ENCODE results near the gene PTPN3. TPM values are rescaled to one million over a fixed set of nuclear protein-coding genes. Genes with fewer than 3 reads are reported as not detected.

The PTPN3 gene
- total and polyA plus RNA-seq, 2 donors from 2014 or later: 33.7 to 40.6 TPM

- DNase-seq (peak in 1 of 5 donors; percentile 29), FAIRE-seq (no peak)
- no peak for TF ChIP-seq CTCF (IDR thresholded peaks at IDR 0.05; ENCODE audit: borderline replicate concordance, extremely low read depth, insufficient read depth)
- H3K4me3 ChIP-seq (ENCODE audit: low read length in 3 of 3): no peak overlapping the region
- H3K36me3 ChIP-seq (ENCODE audit: control insufficient read depth in 2 of 3, insufficient read depth in 3 of 3, low read length in 3 of 3): no peaks in the 10 kb centered on the region
- H3K27me3 ChIP-seq (ENCODE audit: control insufficient read depth, insufficient read depth, low read length): no peaks in the 10 kb centered on the region
- intact Hi-C loops (cut with DNase I): no loop called here
- H3K4me1 ChIP-seq (ENCODE audit: control insufficient read depth in 2 of 3, insufficient read depth in 2 of 3, low read depth in 1 of 3, low read length in 3 of 3): peaks cover 0 to 4% (median 0%) of the 10 kb centered on the region in 3 donors
- H3K9me3 ChIP-seq (ENCODE audit: control insufficient read depth in 2 of 3, insufficient read depth in 1 of 3, low read length in 3 of 3): no peaks in the 10 kb centered on the region
- H3K9ac ChIP-seq (ENCODE audit: low read length in 3 of 3): no peak overlapping the region
- no peak overlapping the region for H3K27ac ChIP-seq (ENCODE audit: low read depth in 2 of 2, low read length in 2 of 2)
Observed at GRCh38 chr9:109538346-109538745, 40.2 kb upstream of the PTPN3 start.

- no peak overlapping the region for H3K9ac ChIP-seq (ENCODE audit: low read length in 3 of 3)
Observed at GRCh38 chr9:109537288-109537687, 39.2 kb upstream of the PTPN3 start.

GRCh38 chr9:109536859-109537258 is 38.8 kb upstream of the PTPN3 start:
- no peak overlapping the region for H3K27ac ChIP-seq (ENCODE audit: low read depth in 2 of 2, low read length in 2 of 2)
- no peak for FAIRE-seq
- DNase-seq: no peak
- intact Hi-C loops (cut with DNase I): no loop called here
- H3K9ac ChIP-seq (ENCODE audit: low read length in 3 of 3): no peak overlapping the region
- no peaks in the 10 kb centered on the region for H3K9me3 ChIP-seq (ENCODE audit: control insufficient read depth in 2 of 3, insufficient read depth in 1 of 3, low read length in 3 of 3)
- peaks cover 0 to 4% (median 0%) of the 10 kb centered on the region in 3 donors for H3K4me1 ChIP-seq (ENCODE audit: control insufficient read depth in 2 of 3, insufficient read depth in 2 of 3, low read depth in 1 of 3, low read length in 3 of 3)
- no peak overlapping the region for H3K4me3 ChIP-seq (ENCODE audit: low read length in 3 of 3)
- H3K36me3 ChIP-seq (ENCODE audit: control insufficient read depth in 2 of 3, insufficient read depth in 3 of 3, low read length in 3 of 3): no peaks in the 10 kb centered on the region
- TF ChIP-seq CTCF (IDR thresholded peaks at IDR 0.05; ENCODE audit: borderline replicate concordance, extremely low read depth, insufficient read depth): no peak
- H3K27me3 ChIP-seq (ENCODE audit: control insufficient read depth, insufficient read depth, low read length): no peaks in the 10 kb centered on the region

More at GRCh38 chr9:109537288-109537687, 39.2 kb upstream of the PTPN3 start:
- H3K9me3 ChIP-seq (ENCODE audit: control insufficient read depth in 2 of 3, insufficient read depth in 1 of 3, low read length in 3 of 3): no peaks in the 10 kb centered on the region
- peaks cover 0 to 4% (median 0%) of the 10 kb centered on the region in 3 donors for H3K4me1 ChIP-seq (ENCODE audit: control insufficient read depth in 2 of 3, insufficient read depth in 2 of 3, low read depth in 1 of 3, low read length in 3 of 3)
- FAIRE-seq: no peak
- no peak overlapping the region for H3K4me3 ChIP-seq (ENCODE audit: low read length in 3 of 3)
- intact Hi-C loops (cut with DNase I): no loop called here
- TF ChIP-seq CTCF (IDR thresholded peaks at IDR 0.05; ENCODE audit: borderline replicate concordance, extremely low read depth, insufficient read depth): no peak
- DNase-seq: no peak
- no peak overlapping the region for H3K27ac ChIP-seq (ENCODE audit: low read depth in 2 of 2, low read length in 2 of 2)
- no peaks in the 10 kb centered on the region for H3K27me3 ChIP-seq (ENCODE audit: control insufficient read depth, insufficient read depth, low read length)
- no peaks in the 10 kb centered on the region for H3K36me3 ChIP-seq (ENCODE audit: control insufficient read depth in 2 of 3, insufficient read depth in 3 of 3, low read length in 3 of 3)

GRCh38 chr9:109535365-109535764 is 37.3 kb upstream of the PTPN3 start:
- H3K4me1 ChIP-seq (ENCODE audit: control insufficient read depth in 2 of 3, insufficient read depth in 2 of 3, low read depth in 1 of 3, low read length in 3 of 3): peaks cover 0 to 4% (median 0%) of the 10 kb centered on the region in 3 donors
- FAIRE-seq (no peak), DNase-seq (no peak)
- no peaks in the 10 kb centered on the region for H3K36me3 ChIP-seq (ENCODE audit: control insufficient read depth in 2 of 3, insufficient read depth in 3 of 3, low read length in 3 of 3)
- intact Hi-C loops (cut with DNase I): no loop called here
- no peaks in the 10 kb centered on the region for H3K27me3 ChIP-seq (ENCODE audit: control insufficient read depth, insufficient read depth, low read length)
- TF ChIP-seq CTCF (IDR thresholded peaks at IDR 0.05; ENCODE audit: borderline replicate concordance, extremely low read depth, insufficient read depth): no peak
- H3K4me3 ChIP-seq (ENCODE audit: low read length in 3 of 3): no peak overlapping the region
- no peak overlapping the region for H3K9ac ChIP-seq (ENCODE audit: low read length in 3 of 3)
- no peaks in the 10 kb centered on the region for H3K9me3 ChIP-seq (ENCODE audit: control insufficient read depth in 2 of 3, insufficient read depth in 1 of 3, low read length in 3 of 3)
- H3K27ac ChIP-seq (ENCODE audit: low read depth in 2 of 2, low read length in 2 of 2): no peak overlapping the region
